Subcutaneous adipose tissue (tissue), 4 donors: Measurements from ENCODE around the gene UBAC2. TPM values are rescaled to one million over a fixed set of nuclear protein-coding genes. Genes with fewer than 3 reads are reported as not detected.

ENCODE experiments used
- CTCF ChIP-seq: fragments of 450-650 bp; IDR thresholded peaks from one replicate; pipeline ENCODE4 v1.5.1; 2016; ENCODE audit warnings: low read depth, mild to moderate bottlenecking, control low read depth, antibody characterized with exemption, moderate library complexity
- total RNA-seq, 4 donors: library from RNA; depleted of rRNA; stranded (reverse); fragments of >200 nt; gene quantifications; one replicate each; pipeline ENCODE4 v1.1.0, GENCODE V29; 2016

Gene UBAC2
- total RNA-seq, 4 donors from 2014 or later: 47.4 to 73.3 (median 65.8) TPM

DNA sequence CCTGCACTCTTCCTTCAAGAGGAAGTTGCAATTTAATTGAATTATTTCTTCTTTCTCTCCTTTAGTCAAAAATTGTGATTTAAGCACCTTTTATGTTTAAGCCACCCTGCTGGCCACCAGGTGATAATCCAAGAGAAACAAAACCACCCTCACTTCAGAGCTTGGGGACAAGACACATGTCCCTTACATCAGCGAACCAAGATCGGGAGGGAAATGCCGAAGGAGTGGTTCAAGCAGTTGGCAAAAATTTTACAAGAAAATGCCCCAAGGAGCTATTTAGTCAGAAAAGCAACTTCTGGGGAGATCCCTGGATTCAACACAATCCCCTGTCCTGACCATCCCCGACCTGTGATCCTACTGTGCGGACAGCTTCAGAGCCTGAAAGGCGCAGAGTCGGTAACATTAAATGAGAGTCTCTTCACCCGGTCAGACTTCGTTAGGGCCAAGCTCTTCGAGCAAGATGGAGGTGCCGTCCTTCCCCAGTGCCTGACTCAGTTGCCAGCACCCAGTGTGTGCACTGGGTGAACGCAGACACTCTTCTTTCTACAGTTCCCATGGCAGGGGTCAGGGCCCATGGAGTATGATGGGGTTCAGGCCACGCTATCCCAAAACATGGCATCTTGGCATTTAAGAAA is 222.0 kb downstream of the UBAC2 start:
- TF ChIP-seq CTCF: no peak

DNA sequence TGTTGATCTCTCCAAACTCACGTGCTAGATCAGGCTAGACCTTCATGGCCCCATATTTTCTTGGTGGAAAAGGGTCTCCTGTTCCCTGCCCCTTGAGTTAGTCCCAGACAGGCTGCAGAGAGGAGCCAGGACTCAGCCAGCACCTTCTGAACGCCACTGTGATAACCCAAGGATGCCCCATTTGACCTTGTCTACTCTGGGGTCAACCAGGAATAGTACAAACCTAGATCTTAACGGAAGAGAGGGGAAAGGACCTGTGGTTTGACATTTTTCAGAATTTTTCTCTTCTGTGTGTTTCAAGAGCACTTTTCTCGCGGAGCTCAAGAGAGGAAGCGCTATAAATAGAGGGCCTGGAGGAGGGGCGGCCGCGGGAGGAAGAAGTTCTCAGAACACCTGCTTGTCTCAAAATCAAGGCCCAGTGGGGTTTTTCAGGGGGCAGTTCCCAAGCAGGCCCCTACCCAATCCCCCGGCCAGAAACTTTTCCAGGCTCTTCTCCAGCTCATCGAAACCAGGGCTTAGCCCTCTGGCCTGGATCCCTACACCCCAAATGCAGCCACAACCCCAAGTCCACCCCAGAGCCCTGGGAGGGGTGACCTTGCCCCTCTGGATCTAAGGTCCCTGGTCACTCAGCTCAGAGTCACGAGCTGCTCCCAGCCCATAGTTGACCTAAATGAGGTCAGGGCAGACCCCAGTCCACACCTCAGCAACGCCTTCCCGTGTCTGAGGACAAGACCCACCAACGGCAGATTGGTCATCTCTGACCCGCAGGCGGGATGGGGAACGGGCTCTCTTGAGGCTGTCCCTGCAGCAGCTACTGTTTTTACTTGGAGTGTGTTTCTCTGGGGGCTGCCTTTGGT is 225.1 kb downstream of the UBAC2 start:
- no peak for TF ChIP-seq CTCF

GRCh38 chr13:99426426-99426825 is 225.8 kb downstream of the UBAC2 start:
- no peak for TF ChIP-seq CTCF

- no peak for TF ChIP-seq CTCF
These were observed 229.0 kb downstream of the UBAC2 start for GRCh38 chr13:99429670-99430069.

DNA sequence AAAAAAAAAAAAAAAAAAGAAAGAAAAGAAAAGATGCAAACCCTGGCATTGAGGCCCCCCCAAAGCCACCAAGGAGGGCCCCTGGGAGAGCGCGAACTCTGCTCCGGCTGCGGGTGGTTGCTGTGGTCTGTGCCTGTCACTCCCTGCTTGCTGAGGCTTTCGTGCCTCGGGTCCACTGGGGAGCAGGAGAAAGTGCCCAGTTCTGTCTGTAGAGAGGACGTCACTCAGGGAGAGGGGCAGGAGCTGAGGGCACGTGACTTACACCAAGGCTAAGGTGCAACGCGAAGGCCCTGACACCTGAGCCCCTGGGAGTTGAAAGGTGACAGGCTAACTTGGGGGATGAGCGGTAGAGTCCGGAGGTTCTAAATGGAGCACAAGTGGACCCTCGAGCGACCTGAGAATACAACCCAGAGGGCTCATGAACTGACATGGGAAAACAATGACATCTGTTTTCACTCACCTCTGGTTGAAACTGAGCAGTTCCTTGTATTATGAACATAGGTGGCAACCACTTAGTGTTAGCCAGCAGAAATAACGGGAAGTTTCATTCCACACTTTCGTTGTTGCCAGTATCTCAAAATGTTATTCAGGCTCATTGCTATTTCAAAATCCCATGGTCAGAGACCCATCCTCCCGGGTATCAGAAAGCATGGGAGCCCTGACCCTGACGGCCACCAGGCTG is 231.4 kb downstream of the UBAC2 start:
- TF ChIP-seq CTCF: no peak

- no peak for TF ChIP-seq CTCF
These were observed 232.2 kb downstream of the UBAC2 start for GRCh38 chr13:99432609-99433542.
